Astrocyte of the cerebellum (primary cell): ENCODE results near the gene KMT5C.

Experiments used
- DNase-seq: peaks from one replicate; pipeline ENCODE4 v3.0.0-alpha.2; 2011; ENCODE audit warnings: low read depth
- H3K4me3 ChIP-seq: 2 replicates; pipeline ENCODE4 v1.5.1; 2011; ENCODE audit warnings: mild to moderate bottlenecking, low read depth, low read length, moderate library complexity
- in situ Hi-C: cut with HindIII; loops from 2 replicates; pipeline ENCODE4 v1.10.0; 2017; ENCODE audit warnings: low sequenced_read_pairs
- TF ChIP-seq, protein P1 (sequence below): IDR thresholded peaks from 2 replicates; pipeline ENCODE4 v1.5.1; 2012; ENCODE audit warnings: low read length, low read depth, moderate library complexity, mild to moderate bottlenecking; ENCODE audit errors: missing control alignments

KMT5C gene

DNA sequence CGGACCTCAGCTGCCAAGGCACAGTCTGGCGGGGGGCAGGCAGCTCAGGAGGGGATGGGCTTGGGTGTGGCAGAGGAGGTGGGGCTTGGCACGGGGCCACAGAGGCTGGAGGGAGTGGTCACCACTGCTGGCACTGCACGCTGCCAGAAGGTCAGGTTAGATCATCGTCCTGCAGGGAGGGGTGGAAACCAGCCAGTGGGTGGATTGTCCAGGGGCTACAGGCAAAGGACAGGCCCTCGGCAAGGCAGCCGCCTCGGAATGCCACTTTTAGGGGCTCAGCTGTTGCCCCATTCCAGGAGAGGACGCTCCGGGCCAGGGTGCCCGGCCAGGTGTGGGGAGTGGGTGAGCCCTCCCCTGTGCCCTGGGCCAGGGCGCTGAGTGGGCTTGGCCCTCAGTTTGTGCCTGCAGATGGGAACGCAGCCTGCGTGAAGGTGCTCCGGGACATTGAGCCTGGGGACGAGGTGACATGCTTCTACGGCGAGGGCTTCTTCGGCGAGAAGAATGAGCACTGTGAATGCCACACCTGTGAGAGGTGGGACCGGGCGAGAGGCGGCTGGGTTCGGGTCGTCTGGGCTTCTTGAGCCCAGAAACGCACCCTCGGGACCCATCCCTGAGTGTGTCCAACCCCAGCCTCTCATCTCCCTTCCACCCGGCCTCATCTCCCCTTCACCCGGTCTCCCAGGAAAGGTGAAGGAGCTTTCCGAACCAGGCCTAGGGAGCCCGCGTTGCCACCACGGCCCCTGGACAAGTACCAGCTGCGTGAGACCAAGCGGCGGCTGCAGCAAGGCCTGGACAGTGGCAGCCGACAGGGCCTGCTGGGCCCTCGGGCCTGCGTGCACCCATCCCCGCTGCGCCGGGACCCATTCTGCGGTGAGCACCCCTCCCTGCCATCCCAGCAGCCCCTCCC, 6.4 kb downstream of the KMT5C start:
- TF ChIP-seq, protein P1, sequence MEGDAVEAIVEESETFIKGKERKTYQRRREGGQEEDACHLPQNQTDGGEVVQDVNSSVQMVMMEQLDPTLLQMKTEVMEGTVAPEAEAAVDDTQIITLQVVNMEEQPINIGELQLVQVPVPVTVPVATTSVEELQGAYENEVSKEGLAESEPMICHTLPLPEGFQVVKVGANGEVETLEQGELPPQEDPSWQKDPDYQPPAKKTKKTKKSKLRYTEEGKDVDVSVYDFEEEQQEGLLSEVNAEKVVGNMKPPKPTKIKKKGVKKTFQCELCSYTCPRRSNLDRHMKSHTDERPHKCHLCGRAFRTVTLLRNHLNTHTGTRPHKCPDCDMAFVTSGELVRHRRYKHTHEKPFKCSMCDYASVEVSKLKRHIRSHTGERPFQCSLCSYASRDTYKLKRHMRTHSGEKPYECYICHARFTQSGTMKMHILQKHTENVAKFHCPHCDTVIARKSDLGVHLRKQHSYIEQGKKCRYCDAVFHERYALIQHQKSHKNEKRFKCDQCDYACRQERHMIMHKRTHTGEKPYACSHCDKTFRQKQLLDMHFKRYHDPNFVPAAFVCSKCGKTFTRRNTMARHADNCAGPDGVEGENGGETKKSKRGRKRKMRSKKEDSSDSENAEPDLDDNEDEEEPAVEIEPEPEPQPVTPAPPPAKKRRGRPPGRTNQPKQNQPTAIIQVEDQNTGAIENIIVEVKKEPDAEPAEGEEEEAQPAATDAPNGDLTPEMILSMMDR = no peak
- no peak overlapping the region for H3K4me3 ChIP-seq
- no peak for DNase-seq
- in situ Hi-C loops = no loop called here

DNA sequence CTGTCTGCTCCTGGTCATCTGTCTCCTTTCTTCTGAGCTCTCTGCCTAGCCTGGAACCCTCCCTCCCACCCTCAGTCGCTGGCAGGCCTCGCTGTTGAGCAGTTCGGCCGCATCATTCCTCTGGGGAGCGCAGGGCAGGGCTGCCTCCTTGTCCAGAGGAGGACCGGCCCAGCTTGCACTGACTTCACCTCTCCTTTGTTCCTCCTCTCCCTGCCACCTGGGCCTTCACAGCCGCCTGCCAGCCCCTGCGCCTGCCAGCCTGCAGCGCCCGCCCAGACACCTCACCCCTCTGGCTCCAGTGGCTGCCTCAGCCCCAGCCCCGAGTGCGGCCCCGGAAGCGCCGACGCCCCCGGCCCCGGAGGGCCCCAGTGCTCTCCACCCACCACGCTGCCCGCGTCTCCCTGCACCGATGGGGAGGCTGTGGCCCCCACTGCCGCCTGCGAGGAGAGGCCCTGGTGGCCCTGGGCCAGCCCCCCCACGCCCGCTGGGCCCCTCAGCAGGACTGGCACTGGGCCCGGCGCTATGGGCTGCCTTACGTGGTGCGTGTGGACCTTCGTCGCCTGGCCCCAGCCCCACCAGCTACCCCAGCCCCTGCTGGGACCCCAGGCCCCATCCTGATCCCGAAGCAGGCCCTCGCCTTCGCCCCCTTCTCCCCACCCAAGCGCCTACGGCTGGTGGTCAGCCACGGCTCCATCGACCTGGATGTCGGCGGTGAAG, 7.2 kb downstream of the KMT5C start:
- TF ChIP-seq, protein P1 = no peak
- in situ Hi-C loops = no loop called here
- no peak for DNase-seq
- H3K4me3 ChIP-seq = no peak overlapping the region

DNA sequence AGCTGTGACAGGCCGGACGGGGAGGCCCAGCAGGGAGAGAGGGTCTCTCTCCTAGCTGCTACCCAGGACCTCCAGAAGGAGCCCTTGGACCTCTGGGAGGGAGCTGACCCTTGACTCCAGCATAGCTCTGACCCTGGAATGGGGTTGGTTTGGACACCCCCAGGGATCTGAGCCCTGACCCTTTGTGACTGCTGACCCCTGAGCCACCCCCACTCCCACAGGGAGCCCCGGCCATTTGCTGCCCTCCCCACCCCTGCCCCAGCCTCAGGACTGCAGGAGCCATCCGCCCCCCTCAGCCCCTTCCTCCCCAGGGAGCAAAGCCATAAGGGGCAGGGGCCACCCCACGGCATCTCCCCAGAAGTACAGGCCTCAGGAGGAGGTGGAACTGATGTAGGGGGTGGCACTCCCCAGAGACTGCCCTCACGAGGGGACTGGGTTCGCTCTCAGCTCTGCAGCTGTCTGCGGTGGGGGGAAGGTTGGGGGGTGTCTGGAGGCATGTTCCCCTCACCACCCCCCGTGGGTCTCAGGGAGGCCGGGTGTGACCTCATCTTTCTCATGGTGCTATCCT, 7.8 kb downstream of the KMT5C start:
- TF ChIP-seq, protein P1 = no peak
- H3K4me3 ChIP-seq = no peak overlapping the region
- no peak for DNase-seq
- in situ Hi-C loops = no loop called here

DNA sequence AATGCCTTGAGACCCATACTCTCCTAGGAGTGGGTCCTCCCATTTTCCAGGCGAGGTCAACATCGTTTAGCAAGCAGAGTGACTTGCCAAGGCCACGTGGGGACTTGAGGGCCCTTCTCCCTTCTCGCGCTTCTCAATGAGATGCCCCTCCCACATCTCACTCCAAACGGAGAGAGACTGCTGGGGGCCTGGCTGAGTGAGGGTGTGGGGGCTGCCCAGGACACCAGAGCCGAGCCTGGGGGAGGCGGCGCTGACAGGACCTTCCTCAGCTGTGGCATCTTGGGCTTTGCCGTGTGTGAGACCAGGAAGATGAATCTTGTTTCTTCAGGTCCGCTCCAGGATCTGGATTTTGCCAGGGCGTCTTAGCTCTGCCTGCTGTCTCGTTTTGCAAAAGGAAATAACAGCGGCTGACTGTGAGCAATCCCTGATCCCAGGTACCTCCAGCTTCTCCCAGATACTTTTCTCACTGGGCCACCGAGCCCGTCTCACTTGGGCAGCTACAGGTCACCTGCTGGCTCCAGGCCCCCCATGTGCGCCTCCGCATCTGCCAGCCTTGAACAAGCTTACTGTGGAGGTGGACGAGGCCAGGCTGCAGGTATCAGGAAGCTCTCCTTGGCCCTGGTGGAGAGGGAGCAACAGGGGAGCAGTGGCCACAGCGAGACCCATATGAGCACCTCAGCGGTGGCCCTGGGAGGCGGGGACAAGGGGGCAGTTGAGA, 8.8 kb downstream of the KMT5C start:
- no peak overlapping the region for H3K4me3 ChIP-seq
- TF ChIP-seq, protein P1 = no peak
- DNase-seq = no peak
- in situ Hi-C loops = no loop called here

DNA sequence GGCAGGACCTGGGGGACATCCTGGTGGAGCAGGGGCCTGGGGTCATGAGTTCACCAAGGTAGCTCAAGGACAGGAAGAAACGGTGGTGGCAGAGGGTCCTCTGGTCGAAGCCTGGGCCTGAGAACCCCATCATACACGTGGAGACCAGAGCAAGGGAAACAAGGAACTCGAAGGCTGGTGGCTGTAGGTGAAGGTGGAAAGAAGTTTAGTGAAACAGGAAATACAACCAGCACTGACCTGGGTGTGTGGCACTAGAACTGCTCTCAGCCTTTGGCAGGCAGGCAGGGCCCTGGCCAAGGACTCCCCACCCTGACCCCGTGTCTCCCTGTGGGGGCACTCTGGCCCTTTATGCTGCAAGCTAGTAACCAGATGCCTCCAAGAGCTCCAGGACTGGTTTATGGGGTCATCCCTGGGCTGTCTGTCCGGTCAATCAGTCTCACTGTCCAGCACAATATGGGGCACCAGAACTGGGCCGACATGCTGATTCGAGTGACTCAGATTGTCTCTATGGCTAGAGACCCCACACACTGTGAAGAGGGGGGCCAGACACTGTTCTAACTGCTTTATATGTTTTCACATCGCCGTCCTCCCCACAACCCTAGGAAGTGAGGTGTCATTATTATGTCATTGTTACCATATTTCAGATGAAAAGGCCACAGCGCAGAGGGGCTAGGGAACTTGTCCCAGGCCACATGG, 11.1 kb downstream of the KMT5C start:
- DNase-seq = no peak
- in situ Hi-C loops = loop anchor here (5.0 to 10.0 kb wide), 3 partner anchors 42 to 254 kb away; partner anchors contain the start of genes ZNF524 and ZNF865
- no peak overlapping the region for H3K4me3 ChIP-seq
- TF ChIP-seq, protein P1 = no peak
